ENCODE data around the gene ARHGAP25. TPM values are rescaled to one million over a fixed set of nuclear protein-coding genes. Genes with fewer than 3 reads are reported as not detected.

ARHGAP25 gene
- polyA plus RNA-seq, 3 donors = 5.1 to 7.0 (median 6.4) TPM

GRCh38 chr2:68741805-68742306 lies 7.2 kb downstream of the ARHGAP25 start:
- DNase-seq = no peak

GRCh38 chr2:68742626-68743415 lies 8.2 kb downstream of the ARHGAP25 start:
- DNase-seq = no peak

- DNase-seq = no peak
These were observed 8.9 kb downstream of the ARHGAP25 start for GRCh38 chr2:68743531-68743930.

- no peak for DNase-seq
These were observed 9.8 kb downstream of the ARHGAP25 start for GRCh38 chr2:68744366-68744912.

- no peak for DNase-seq
These were observed 10.4 kb downstream of the ARHGAP25 start for GRCh38 chr2:68745006-68745405.

- no peak for DNase-seq
These were observed 11.8 kb downstream of the ARHGAP25 start for GRCh38 chr2:68746408-68746807.

GRCh38 chr2:68747413-68747812 lies 12.8 kb downstream of the ARHGAP25 start:
- DNase-seq = no peak

GRCh38 chr2:68747900-68748299 lies 13.3 kb downstream of the ARHGAP25 start:
- DNase-seq = no peak

GRCh38 chr2:68748568-68748967 lies 14.0 kb downstream of the ARHGAP25 start:
- DNase-seq = no peak

- no peak for DNase-seq
These were observed 14.7 kb downstream of the ARHGAP25 start for GRCh38 chr2:68749345-68749744.

- no peak for DNase-seq
These were observed 16.2 kb downstream of the ARHGAP25 start for GRCh38 chr2:68750592-68751396.

GRCh38 chr2:68751397-68752339 lies 17.1 kb downstream of the ARHGAP25 start:
- peak; percentile 87 for DNase-seq

GRCh38 chr2:68753318-68753717 lies 18.7 kb downstream of the ARHGAP25 start:
- no peak for DNase-seq

GRCh38 chr2:68755071-68755470 lies 20.5 kb downstream of the ARHGAP25 start:
- DNase-seq = no peak

- no peak for DNase-seq
These were observed 21.6 kb downstream of the ARHGAP25 start for GRCh38 chr2:68756178-68756577.

GRCh38 chr2:68757081-68757480 lies 22.5 kb downstream of the ARHGAP25 start:
- DNase-seq = no peak

GRCh38 chr2:68762100-68762499 lies 27.5 kb downstream of the ARHGAP25 start:
- no peak for DNase-seq

- DNase-seq = no peak
These were observed 28.1 kb downstream of the ARHGAP25 start for GRCh38 chr2:68762665-68763064.

GRCh38 chr2:68764041-68764805 lies 29.6 kb downstream of the ARHGAP25 start:
- no peak for DNase-seq

- no peak for DNase-seq
These were observed 30.2 kb downstream of the ARHGAP25 start for GRCh38 chr2:68764806-68765311.
